SK-N-SH (cell line): Measurements from ENCODE around the gene ZSWIM3. TPM values are rescaled to one million over a fixed set of nuclear protein-coding genes. Genes with fewer than 3 reads are reported as not detected.

Experiments
- CTCF ChIA-PET: fragments of 300-600, 350-600 bp; formaldehyde crosslinking; extraction: SDS; loops from one replicate; lab custom pipeline; 2021; lab: Yijun Ruan, JAX
- POLR2A ChIA-PET: fragments of 350-600 bp; sonication (Branson Sonifier 250); formaldehyde crosslinking; extraction: SDS; loops from one replicate; lab custom pipeline; 2020; ENCODE audit warnings: antibody characterized with exemption, inconsistent platforms; lab: Yijun Ruan, JAX
- DNase-seq: peaks from one replicate; pipeline ENCODE4 v3.0.0; 2012
- H2AFZ ChIP-seq: fragments of 200-600 bp; sonication (generic); 2 replicates; pipeline ENCODE4 v1.8.1; 2016; ENCODE audit warnings: antibody characterized with exemption, mild to moderate bottlenecking, low read depth
- H3F3A ChIP-seq: fragments of 200-600 bp; sonication (generic); replicated peaks from 2 replicates; pipeline ENCODE3; 2016; ENCODE audit warnings: antibody characterized with exemption, mild to moderate bottlenecking; ENCODE audit not compliant: insufficient read depth
- H3K27ac ChIP-seq, 2 experiments: fragments of 200-500 bp in 1 of 2; fragments of 200-600 bp in 1 of 2; sonication (Bioruptor generic) in 1 of 2; sonication (generic), shearing (Covaris generic) in 1 of 2; 2 replicates each; pipeline versions ENCODE4 v1.5.1 to v1.6.1; 2014 to 2016; ENCODE audit warnings: low read depth in 2 of 2, inconsistent platforms in 1 of 2, low read length in 1 of 2, mild to moderate bottlenecking in 1 of 2, mixed read lengths in 1 of 2
- H3K27me3 ChIP-seq: fragments of 200-600 bp; sonication (generic), shearing (Covaris generic); 2 replicates; pipeline ENCODE4 v1.6.1; 2016; ENCODE audit warnings: mixed run types; ENCODE audit not compliant: insufficient read depth
- H3K36me3 ChIP-seq, 2 experiments: fragments of 200-500 bp in 1 of 2; fragments of 200-600 bp in 1 of 2; sonication (Bioruptor generic) in 1 of 2; sonication (generic) in 1 of 2; replicated peaks in 1 of 2; 2 replicates each; pipeline versions ENCODE3 to v1.5.1; 2014 to 2016; ENCODE audit warnings: low read length in 1 of 2, mild to moderate bottlenecking in 1 of 2; ENCODE audit not compliant: insufficient read depth in 2 of 2, control insufficient read depth in 1 of 2
- H3K4me1 ChIP-seq, 2 experiments: fragments of 200-500 bp in 1 of 2; fragments of 200-600 bp in 1 of 2; sonication (Bioruptor generic) in 1 of 2; sonication (generic), shearing (Covaris generic) in 1 of 2; 2 replicates each; pipeline versions ENCODE4 v1.5.1 to v1.6.1; 2014 to 2016; ENCODE audit warnings: low read depth in 1 of 2, low read length in 1 of 2, mixed run types in 1 of 2; ENCODE audit not compliant: insufficient read depth in 2 of 2, control insufficient read depth in 1 of 2
- H3K4me2 ChIP-seq: fragments of 200-600 bp; sonication (generic), shearing (Covaris generic); 2 replicates; pipeline ENCODE4 v1.6.1; 2017; ENCODE audit warnings: mixed run types
- H3K4me3 ChIP-seq, 2 experiments: fragments of 200-500 bp in 1 of 2; fragments of 200-600 bp in 1 of 2; sonication (Bioruptor generic) in 1 of 2; sonication (generic), shearing (Covaris generic) in 1 of 2; 2 replicates each; pipeline versions ENCODE4 v1.5.1 to v1.8.1; 2014 to 2016; ENCODE audit warnings: low read depth in 2 of 2, inconsistent platforms in 1 of 2, low read length in 1 of 2, mild to moderate bottlenecking in 1 of 2, mixed read lengths in 1 of 2, moderate library complexity in 1 of 2
- H3K79me2 ChIP-seq: fragments of 200-600 bp; sonication (generic); 2 replicates; pipeline ENCODE4 v1.8.1; 2017; ENCODE audit warnings: mild to moderate bottlenecking; ENCODE audit not compliant: insufficient read depth
- H3K9ac ChIP-seq: fragments of 200-600 bp; sonication (generic); 2 replicates; pipeline ENCODE4 v1.6.1; 2017; ENCODE audit warnings: mixed run types
- H3K9me2 ChIP-seq: fragments of 200-600 bp; sonication (generic); 2 replicates; pipeline ENCODE4 v1.6.1; 2017; ENCODE audit warnings: mixed run types
- H3K9me3 ChIP-seq: fragments of 200-600 bp; sonication (generic); 2 replicates; pipeline ENCODE4 v1.6.1; 2017; ENCODE audit warnings: mixed run types, mild to moderate bottlenecking, moderate library complexity
- H4K20me1 ChIP-seq: fragments of 200-600 bp; sonication (generic); 2 replicates; pipeline ENCODE4 v1.6.1; 2017; ENCODE audit warnings: mild to moderate bottlenecking, mixed run types; ENCODE audit not compliant: insufficient read depth
- CTCF ChIP-seq: fragments of 200-600 bp; sonication (generic); IDR thresholded peaks from 2 replicates; pipeline ENCODE4 v1.6.1; 2017; ENCODE audit warnings: antibody characterized with exemption, mild to moderate bottlenecking, moderate library complexity
- FOSL2 ChIP-seq: IDR thresholded peaks from 2 replicates; pipeline ENCODE4 v1.4.0; 2012; ENCODE audit warnings: low read depth, mild to moderate bottlenecking, moderate library complexity, borderline replicate concordance
- FOXM1 ChIP-seq: IDR thresholded peaks from 2 replicates; pipeline ENCODE4 v1.4.0; 2012; ENCODE audit warnings: low read depth, mild to moderate bottlenecking
- GATA2 ChIP-seq: sonication (generic); formaldehyde crosslinking; IDR thresholded peaks from 2 replicates; pipeline ENCODE4 v1.5.0; 2020; ENCODE audit warnings: mild to moderate bottlenecking, missing genetic modification reagents
- MXI1 ChIP-seq: IDR thresholded peaks from 2 replicates; pipeline ENCODE4 v1.6.1; 2012; ENCODE audit warnings: mild to moderate bottlenecking, low read depth, low read length, improper control_type of control experiment
- POLR2AphosphoS5 ChIP-seq: IDR thresholded peaks from 2 replicates; pipeline ENCODE4 v1.6.1; 2012; ENCODE audit warnings: low read depth, low read length
- RAD21 ChIP-seq: IDR thresholded peaks from 2 replicates; pipeline ENCODE4 v1.6.1; 2012; ENCODE audit warnings: mild to moderate bottlenecking, low read length
- WGBS: methylation state at CpG from one replicate; pipeline ENCODE4 v1.1.6; 2017; ENCODE audit warnings: low lambda C conversion rate; 5-methylcytosine and 5-hydroxymethylcytosine counted together
- polyA plus RNA-seq, 3 experiments: library from polyadenylated mRNA; depleted of rRNA; stranded (reverse); fragments of >200 nt; gene quantifications; 2 replicates each; pipeline ENCODE4 v1.2.3, GENCODE V29; 2012

The ZSWIM3 gene
- polyA plus RNA-seq, 1 of the 3 experiments (the other 2 are of a cell fraction), result 2.3 TPM

GRCh38 chr20:45927071-45927878 is 69.9 kb downstream of the ZSWIM3 start:
- H3K9me2 ChIP-seq, result no peaks in the 10 kb centered on the region
- no peak overlapping the region for H3K27ac ChIP-seq
- H3K9me3 ChIP-seq, result no peaks in the 10 kb centered on the region
- 77% methylated on average over 14 of the region's 14 CpGs for WGBS
- CTCF ChIA-PET, result interaction anchor here (1.0 to 1.7 kb wide), 5 partner anchors 8 to 60 kb away, joined by 3 to 7 read pairs (median 5); no protein-coding TSS in a partner anchor
- POLR2A ChIA-PET, result no interaction called here
- no peaks in the 10 kb centered on the region for H4K20me1 ChIP-seq
- no peak overlapping the region for H2AFZ ChIP-seq
- H3K4me1 ChIP-seq, result no peaks in the 10 kb centered on the region
- no peak overlapping the region for H3K9ac ChIP-seq
- DNase-seq, result no peak
- H3K79me2 ChIP-seq, result peaks cover 10% of the 10 kb centered on the region
- no peak overlapping the region for H3K4me2 ChIP-seq
- H3F3A ChIP-seq, result peaks cover 9% of the 10 kb centered on the region
- no peaks in the 10 kb centered on the region for H3K27me3 ChIP-seq
- TF ChIP-seq GATA2 (CRISPR knock-in tag), result no peak
- no peak for TF ChIP-seq POLR2AphosphoS5
- no peak for TF ChIP-seq RAD21
- no peak for TF ChIP-seq FOXM1
- TF ChIP-seq FOSL2, result no peak
- no peak for TF ChIP-seq MXI1
- no peak for TF ChIP-seq CTCF
- no peak overlapping the region for H3K4me3 ChIP-seq
- peaks cover 0 to 6% of the 10 kb centered on the region in 2 experiments for H3K36me3 ChIP-seq

Other genes with a start within 250 kb of the ZSWIM3 start
- gene WFDC10A, start 227.9 kb upstream of the ZSWIM3 start, polyA plus RNA-seq (2012; rRNA removed), result not detected in 2 replicates
- gene WFDC9, start 226.3 kb upstream of the ZSWIM3 start, polyA plus RNA-seq (2012; rRNA removed), result not detected in 2 replicates
- gene WFDC11, start 187.4 kb upstream of the ZSWIM3 start, polyA plus RNA-seq (2012; rRNA removed), result not detected in 2 replicates
- gene WFDC13, start 155.6 kb upstream of the ZSWIM3 start, polyA plus RNA-seq (2012; rRNA removed), result not detected in 2 replicates
- gene WFDC10B, start 152.6 kb upstream of the ZSWIM3 start, polyA plus RNA-seq (2012; rRNA removed), result not detected in 2 replicates
- gene SPINT4, start 135.3 kb upstream of the ZSWIM3 start, polyA plus RNA-seq (2012; rRNA removed), result not detected in 2 replicates
- 0.76 and 0.97 TPM in 2 replicates for gene WFDC3, start 65.7 kb upstream of the ZSWIM3 start, polyA plus RNA-seq (2012; rRNA removed)
- gene DNTTIP1, start 65.7 kb upstream of the ZSWIM3 start, polyA plus RNA-seq (2012; rRNA removed), result 60.0 and 65.8 TPM in 2 replicates
- 82.8 and 115 TPM in 2 replicates for gene UBE2C, start 45.0 kb upstream of the ZSWIM3 start, polyA plus RNA-seq (2012; rRNA removed)
- 0.57 and 1.1 TPM in 2 replicates for gene TNNC2, start 30.3 kb upstream of the ZSWIM3 start, polyA plus RNA-seq (2012; rRNA removed)
- 20.6 and 22.1 TPM in 2 replicates for gene SNX21, start 23.8 kb upstream of the ZSWIM3 start, polyA plus RNA-seq (2012; rRNA removed)
- 48.4 and 54.8 TPM in 2 replicates for gene ACOT8, start 222 bp upstream of the ZSWIM3 start, polyA plus RNA-seq (2012; rRNA removed)
- 1.8 and 2.8 TPM in 2 replicates for gene ZSWIM1, start 23.6 kb downstream of the ZSWIM3 start, polyA plus RNA-seq (2012; rRNA removed)
- 1.3 and 2.9 TPM in 2 replicates for gene SPATA25, start 30.0 kb downstream of the ZSWIM3 start, polyA plus RNA-seq (2012; rRNA removed)
- 3.5 and 4.7 TPM in 2 replicates for gene NEURL2, start 33.6 kb downstream of the ZSWIM3 start, polyA plus RNA-seq (2012; rRNA removed)
- gene CTSA, start 33.7 kb downstream of the ZSWIM3 start, polyA plus RNA-seq (2012; rRNA removed), result 338 and 363 TPM in 2 replicates
- 114 and 154 TPM in 2 replicates for gene PLTP, start 54.5 kb downstream of the ZSWIM3 start, polyA plus RNA-seq (2012; rRNA removed)
- 18.2 and 23.1 TPM in 2 replicates for gene PCIF1, start 77.1 kb downstream of the ZSWIM3 start, polyA plus RNA-seq (2012; rRNA removed)
- gene ZNF335, start 114.6 kb downstream of the ZSWIM3 start, polyA plus RNA-seq (2012; rRNA removed), result 8.5 and 11.7 TPM in 2 replicates
- gene MMP9, start 151.3 kb downstream of the ZSWIM3 start, polyA plus RNA-seq (2012; rRNA removed), result 0.18 and 0.23 TPM in 2 replicates
- gene SLC12A5, start 171.6 kb downstream of the ZSWIM3 start, polyA plus RNA-seq (2012; rRNA removed), result 8.5 and 19.9 TPM in 2 replicates
- 18.6 and 20.4 TPM in 2 replicates for gene NCOA5, start 232.3 kb downstream of the ZSWIM3 start, polyA plus RNA-seq (2012; rRNA removed)